Gastrocnemius medialis (tissue), 4 donors: ENCODE results near the gene ABTB2. TPM values are rescaled to one million over a fixed set of nuclear protein-coding genes. Genes with fewer than 3 reads are reported as not detected.

Experiments used
- ATAC-seq, 2 donors: fragments of 150-250 bp; one replicate each; pipeline ENCODE4 v1.9.1; 2016
- DNase-seq, 2 donors: peaks; one replicate each; pipeline ENCODE4 v3.0.0-alpha.2; 2019
- H3K27ac ChIP-seq, 4 donors: fragments of 200-600 bp; sonication (generic); 1 replicate in 1 of 4; 2 replicates in 3 of 4; pipeline ENCODE4 v1.5.1; 2016 to 2018; ENCODE audit warnings: mild to moderate bottlenecking in 2 of 4, moderate library complexity in 1 of 4
- H3K27me3 ChIP-seq, 3 donors: fragments of 200-600 bp; sonication (generic) in 2 of 3; 1 replicate in 1 of 3; 2 replicates in 2 of 3; pipeline versions ENCODE4 v1.5.1 to v1.6.0; 2016 to 2019; ENCODE audit warnings: mild to moderate bottlenecking in 1 of 3, moderate library complexity in 1 of 3
- H3K36me3 ChIP-seq, 2 donors: fragments of 200-600 bp; sonication (generic) in 1 of 2; one replicate each; pipeline ENCODE4 v1.5.1; 2017 to 2018
- H3K4me1 ChIP-seq, 2 donors: fragments of 200-600 bp; sonication (generic) in 1 of 2; one replicate each; pipeline ENCODE4 v1.5.1; 2016 to 2017; ENCODE audit warnings: mild to moderate bottlenecking in 2 of 2
- H3K4me3 ChIP-seq, 4 donors: fragments of 200-600 bp; sonication (generic) in 3 of 4; 1 replicate in 1 of 4; 2 replicates in 3 of 4; pipeline ENCODE4 v1.5.1; 2016 to 2019; ENCODE audit warnings: mild to moderate bottlenecking in 2 of 4
- H3K9me3 ChIP-seq, 3 donors: fragments of 200-600 bp; sonication (generic) in 2 of 3; 1 replicate in 1 of 3; 2 replicates in 2 of 3; pipeline ENCODE4 v1.5.1; 2016 to 2019
- CTCF ChIP-seq, 5 experiments: fragments of 450-650 bp in 3 of 5; fragments of 200-600 bp in 2 of 5; sonication (generic) in 2 of 5; IDR thresholded peaks in 4 of 5; conservative IDR thresholded peaks in 1 of 5; 1 replicate in 4 of 5; 2 replicates in 1 of 5; pipeline ENCODE4 v1.5.1; 2016 to 2019; ENCODE audit warnings: antibody characterized with exemption in 5 of 5, mild to moderate bottlenecking in 3 of 5, moderate library complexity in 3 of 5
- POLR2A ChIP-seq, 2 donors: fragments of 450-650 bp; IDR thresholded peaks; one replicate each; pipeline ENCODE4 v1.6.1; 2017; ENCODE audit warnings: antibody characterized with exemption in 2 of 2, mild to moderate bottlenecking in 2 of 2, moderate library complexity in 2 of 2
- in situ Hi-C, 4 donors: fragments of 200-750 bp; cut with MboI; loops; one replicate each; pipeline versions ENCODE4 v1.15.0 to v1.8.0; 2017; ENCODE audit warnings: low sequenced_read_pairs in 4 of 4
- intact Hi-C: fragments of 100-400 bp; cut with DNase I; formaldehyde crosslinking; loops from one replicate; pipeline ENCODE4 v1.15.1; 2023; ENCODE audit warnings: low total_unique reads
- total RNA-seq, 4 donors: library from RNA; depleted of rRNA; stranded (reverse); fragments of >200 nt; gene quantifications; one replicate each; pipeline versions ENCODE4 v1.1.0 to v1.2.3, GENCODE V29; 2016

ABTB2 gene
- total RNA-seq, 4 donors from 2014 or later = 8.8 to 30.7 (median 12.2) TPM

- ATAC-seq (no peak), DNase-seq (no peak)
- H3K4me3 ChIP-seq = no peak overlapping the region
- in situ Hi-C loops = no loop called here
- H3K27ac ChIP-seq = no peak overlapping the region
- intact Hi-C loops = no loop called here
- H3K27me3 ChIP-seq = no peaks in the 10 kb centered on the region
- TF ChIP-seq CTCF (IDR thresholded peaks at IDR 0.05 in 4 of 5, conservative IDR thresholded peaks at IDR 0.05 in 1 of 5) = no peak
- no peak for TF ChIP-seq POLR2A (IDR thresholded peaks at IDR 0.05)
- H3K36me3 ChIP-seq = no peaks in the 10 kb centered on the region
- H3K9me3 ChIP-seq = no peaks in the 10 kb centered on the region
- peaks cover 15 to 21% of the 10 kb centered on the region in 2 donors for H3K4me1 ChIP-seq
Observed at GRCh38 chr11:34242037-34242625, 115.7 kb downstream of the ABTB2 start.

- Histone ChIP-seq H3K27ac (no peak overlapping the region), H3K4me1 (peaks cover 15 to 18% of the 10 kb centered on the region in 2 donors), H3K27me3 (no peaks in the 10 kb centered on the region), H3K36me3 (no peaks in the 10 kb centered on the region), H3K9me3 (no peaks in the 10 kb centered on the region), H3K4me3 (no peak overlapping the region)
- DNase-seq (no peak), ATAC-seq (no peak)
- in situ Hi-C loops = no loop called here
- intact Hi-C loops = no loop called here
- TF ChIP-seq CTCF (IDR thresholded peaks at IDR 0.05 in 4 of 5, conservative IDR thresholded peaks at IDR 0.05 in 1 of 5) = no peak
- TF ChIP-seq POLR2A (IDR thresholded peaks at IDR 0.05) = no peak
Observed at GRCh38 chr11:34240150-34240494, 117.7 kb downstream of the ABTB2 start.

GRCh38 chr11:34239465-34240149 lies 118.2 kb downstream of the ABTB2 start:
- in situ Hi-C loops = no loop called here
- Histone ChIP-seq H3K27me3 (no peaks in the 10 kb centered on the region), H3K4me3 (no peak overlapping the region), H3K4me1 (peaks cover 13% of the 10 kb centered on the region in 2 donors), H3K27ac (no peak overlapping the region), H3K9me3 (no peaks in the 10 kb centered on the region), H3K36me3 (no peaks in the 10 kb centered on the region)
- no peak for DNase-seq
- no peak for ATAC-seq
- intact Hi-C loops = no loop called here
- TF ChIP-seq POLR2A (IDR thresholded peaks at IDR 0.05) (no peak), CTCF (IDR thresholded peaks at IDR 0.05 in 4 of 5, conservative IDR thresholded peaks at IDR 0.05 in 1 of 5) (no peak)

DNA sequence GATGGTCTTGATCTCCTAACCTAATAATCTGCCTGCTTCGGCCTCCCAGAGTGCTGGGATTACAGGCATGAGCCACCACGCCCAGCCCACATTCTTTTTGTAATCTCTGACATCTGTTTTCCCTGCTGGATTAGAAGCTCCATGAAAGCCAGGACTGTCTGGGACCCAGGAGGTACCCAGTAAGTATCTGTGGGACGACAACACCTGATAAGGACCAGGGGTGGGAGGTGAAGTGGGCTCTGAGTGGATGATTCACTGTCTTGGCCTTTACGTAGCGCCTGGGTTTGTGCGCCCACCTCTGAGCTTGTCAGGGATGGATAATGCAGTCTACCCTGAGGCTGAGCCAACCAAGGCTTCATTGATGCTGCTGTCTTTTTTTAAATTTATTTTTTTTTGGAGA lies 118.8 kb downstream of the ABTB2 start:
- Histone ChIP-seq H3K27me3 (no peaks in the 10 kb centered on the region), H3K4me1 (peaks cover 6% of the 10 kb centered on the region in 2 donors), H3K27ac (no peak overlapping the region), H3K4me3 (no peak overlapping the region), H3K9me3 (no peaks in the 10 kb centered on the region), H3K36me3 (no peaks in the 10 kb centered on the region)
- DNase-seq = no peak
- ATAC-seq = no peak
- TF ChIP-seq POLR2A (IDR thresholded peaks at IDR 0.05) (no peak), CTCF (IDR thresholded peaks at IDR 0.05 in 4 of 5, conservative IDR thresholded peaks at IDR 0.05 in 1 of 5) (no peak)
- in situ Hi-C loops (no loop called here), intact Hi-C loops (no loop called here)
